NB4 (cell line): Measurements from ENCODE around the gene GADL1.

Experiments used
- DNase-seq: peaks from one replicate; pipeline ENCODE4 v3.0.0; 2010; ENCODE audit warnings: low read depth
- H3K4me3 ChIP-seq: one replicate; pipeline ENCODE4 v1.5.1; 2011; ENCODE audit warnings: mild to moderate bottlenecking, low read depth, low read length, moderate library complexity
- CTCF ChIP-seq: IDR thresholded peaks from one replicate; pipeline ENCODE4 v1.5.1; 2012; ENCODE audit warnings: low read depth, low read length
- MAX ChIP-seq: IDR thresholded peaks from 2 replicates; pipeline ENCODE4 v1.6.1; 2011; ENCODE audit warnings: low read depth, low read length
- MYC ChIP-seq: IDR thresholded peaks from 2 replicates; pipeline ENCODE4 v1.6.1; 2011; ENCODE audit warnings: low read depth, low read length
- POLR2A ChIP-seq: IDR thresholded peaks from 2 replicates; pipeline ENCODE4 v1.6.1; 2011; ENCODE audit warnings: mild to moderate bottlenecking; ENCODE audit not compliant: insufficient read length; ENCODE audit errors: extremely low read depth

The GADL1 gene

GRCh38 chr3:30914696-30915095 lies 20.2 kb upstream of the GADL1 start:
- H3K4me3 ChIP-seq = no peak overlapping the region
- DNase-seq = no peak
- no peak for TF ChIP-seq POLR2A
- TF ChIP-seq MAX = no peak
- no peak for TF ChIP-seq CTCF

- no peak for TF ChIP-seq MYC
- no peak for TF ChIP-seq POLR2A
- no peak for TF ChIP-seq MAX
- TF ChIP-seq CTCF = no peak
- DNase-seq = no peak
- H3K4me3 ChIP-seq = no peak overlapping the region
These were observed 18.7 kb upstream of the GADL1 start for GRCh38 chr3:30913176-30913575.

GRCh38 chr3:30912301-30912700 lies 17.8 kb upstream of the GADL1 start:
- no peak overlapping the region for H3K4me3 ChIP-seq
- no peak for DNase-seq
- TF ChIP-seq CTCF (no peak), MAX (no peak), MYC (no peak), POLR2A (no peak)

GRCh38 chr3:30908456-30909037 lies 14.1 kb upstream of the GADL1 start:
- no peak for DNase-seq
- TF ChIP-seq POLR2A (no peak), MYC (no peak), CTCF (no peak), MAX (no peak)
- H3K4me3 ChIP-seq = no peak overlapping the region

- H3K4me3 ChIP-seq = no peak overlapping the region
- TF ChIP-seq MYC (no peak), MAX (no peak), POLR2A (no peak), CTCF (no peak)
- DNase-seq = no peak
These were observed 10.5 kb upstream of the GADL1 start for GRCh38 chr3:30904996-30905395.

GRCh38 chr3:30895329-30895728 lies 868 bp upstream of the GADL1 start:
- TF ChIP-seq POLR2A = no peak

More at GRCh38 chr3:30895329-30895728, 868 bp upstream of the GADL1 start:
- DNase-seq = no peak
- H3K4me3 ChIP-seq = no peak overlapping the region
